Kidney (tissue), 14 donors: ENCODE results near the gene AK2. TPM values are rescaled to one million over a fixed set of nuclear protein-coding genes. Genes with fewer than 3 reads are reported as not detected.
"Not testable (repeated sequence)": the region's sequence is repeated elsewhere in the genome, so short reads cannot be mapped to it uniquely, and the experiment has no call there.

ENCODE experiments used
- DNase-seq, 5 donors: peaks; one replicate each; pipeline ENCODE4 v3.0.0-alpha.2; 2013 to 2020
- FAIRE-seq: peaks from 2 replicates; lab custom pipeline; 2012; peaks lifted over from hg19 to GRCh38; lab: Jason Lieb, UNC
- H3K27ac ChIP-seq, 2 donors: one replicate each; pipeline ENCODE4 v1.7.0; 2013; ENCODE audit warnings: low read depth in 2 of 2, low read length in 2 of 2, inconsistent platforms in 1 of 2
- H3K27me3 ChIP-seq: one replicate; pipeline ENCODE4 v1.7.1; 2013; ENCODE audit warnings: low read length, inconsistent platforms; ENCODE audit not compliant: control insufficient read depth, insufficient read depth
- H3K36me3 ChIP-seq, 3 donors: one replicate each; pipeline versions ENCODE4 v1.7.0 to v1.7.1; 2013; ENCODE audit warnings: low read length in 3 of 3, control low read depth in 1 of 3, inconsistent platforms in 1 of 3; ENCODE audit not compliant: insufficient read depth in 3 of 3, control insufficient read depth in 2 of 3
- H3K4me1 ChIP-seq, 3 donors: one replicate each; pipeline versions ENCODE4 v1.7.0 to v1.7.1; 2013; ENCODE audit warnings: low read length in 3 of 3, inconsistent platforms in 1 of 3, low read depth in 1 of 3; ENCODE audit not compliant: control insufficient read depth in 2 of 3, insufficient read depth in 2 of 3
- H3K4me3 ChIP-seq, 3 donors: one replicate each; pipeline versions ENCODE4 v1.7.0 to v1.8.1; 2013; ENCODE audit warnings: low read length in 3 of 3, control low read depth in 1 of 3, inconsistent platforms in 1 of 3
- H3K9ac ChIP-seq, 3 donors: one replicate each; pipeline versions ENCODE4 v1.7.0 to v1.7.1; 2013; ENCODE audit warnings: low read length in 3 of 3, control low read depth in 1 of 3, inconsistent platforms in 1 of 3
- H3K9me3 ChIP-seq, 3 donors: one replicate each; pipeline versions ENCODE4 v1.7.0 to v1.7.1; 2013; ENCODE audit warnings: low read length in 3 of 3, control low read depth in 1 of 3, inconsistent platforms in 1 of 3; ENCODE audit not compliant: control insufficient read depth in 2 of 3, insufficient read depth in 1 of 3
- intact Hi-C: fragments of 100-400 bp; cut with DNase I; formaldehyde crosslinking; loops from one replicate; pipeline ENCODE4 v1.11.1; 2022
- polyA plus RNA-seq: library from polyadenylated mRNA; stranded (reverse); fragments of 350-450 nt; fragmentation: Illumina TruSeq; extraction: RNeasy Lipid Tissue Mini Kit (QIAGEN cat#74804); gene quantifications from one replicate; pipeline ENCODE4 v1.2.3, GENCODE V29; 2014; ENCODE audit warnings: low read depth, low replicate concordance; ENCODE audit not compliant: insufficient read depth
- total RNA-seq: library from RNA; stranded (reverse); fragmentation: NEBNext Ultra II Directional; extraction: Animal tissue kit (Norgen Biotek cat#: 25700); gene quantifications from one replicate; pipeline ENCODE4 v1.2.1, GENCODE V29; 2021
- TF ChIP-seq, protein P1 (sequence below): IDR thresholded peaks from 3 replicates; pipeline ENCODE4 v1.5.1; 2012; ENCODE audit warnings: mild to moderate bottlenecking, moderate library complexity, borderline replicate concordance; ENCODE audit not compliant: insufficient read depth; ENCODE audit errors: extremely low read depth
- donor health status: control.
- donor health status: control.
- donor health status: control.
- donor health status: control.
- donor health status: control.
- donor health status: DM: yes; HTN: yes; CAD: no.
- donor health status: Normal renal cell carcinoma (clear cell type).

AK2 gene
- total and polyA plus RNA-seq, 2 donors from 2014 or later = 172 to 334 TPM

DNA sequence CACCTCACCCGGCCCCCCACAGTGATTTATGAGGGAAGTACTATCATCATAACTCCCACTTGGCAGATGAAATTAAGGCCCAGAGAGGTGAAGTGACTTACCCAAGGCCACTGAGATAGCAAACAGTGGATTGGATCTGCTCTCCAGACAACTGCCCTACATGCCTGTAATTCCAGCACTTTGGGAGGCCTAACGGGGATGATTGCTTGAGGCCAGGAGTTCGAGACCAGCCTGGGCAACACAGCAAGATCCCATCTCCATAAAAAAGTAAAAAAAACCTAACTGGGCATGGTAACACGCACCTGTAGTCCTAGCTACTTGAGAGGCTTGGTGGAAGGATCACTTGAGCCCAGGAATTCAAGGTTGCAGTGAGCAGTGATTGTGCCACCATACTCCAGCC is 57.8 kb downstream of the AK2 start:
- intact Hi-C loops = no loop called here
- Histone ChIP-seq H3K9me3 (no peaks in the 10 kb centered on the region), H3K27ac (no peak overlapping the region), H3K9ac (no peak overlapping the region), H3K36me3 (no peaks in the 10 kb centered on the region), H3K4me3 (no peak overlapping the region), H3K27me3 (no peaks in the 10 kb centered on the region), H3K4me1 (peaks cover 4 to 11% (median 8%) of the 10 kb centered on the region in 3 donors)
- DNase-seq = no peak
- no peak for FAIRE-seq
- TF ChIP-seq, protein P1, sequence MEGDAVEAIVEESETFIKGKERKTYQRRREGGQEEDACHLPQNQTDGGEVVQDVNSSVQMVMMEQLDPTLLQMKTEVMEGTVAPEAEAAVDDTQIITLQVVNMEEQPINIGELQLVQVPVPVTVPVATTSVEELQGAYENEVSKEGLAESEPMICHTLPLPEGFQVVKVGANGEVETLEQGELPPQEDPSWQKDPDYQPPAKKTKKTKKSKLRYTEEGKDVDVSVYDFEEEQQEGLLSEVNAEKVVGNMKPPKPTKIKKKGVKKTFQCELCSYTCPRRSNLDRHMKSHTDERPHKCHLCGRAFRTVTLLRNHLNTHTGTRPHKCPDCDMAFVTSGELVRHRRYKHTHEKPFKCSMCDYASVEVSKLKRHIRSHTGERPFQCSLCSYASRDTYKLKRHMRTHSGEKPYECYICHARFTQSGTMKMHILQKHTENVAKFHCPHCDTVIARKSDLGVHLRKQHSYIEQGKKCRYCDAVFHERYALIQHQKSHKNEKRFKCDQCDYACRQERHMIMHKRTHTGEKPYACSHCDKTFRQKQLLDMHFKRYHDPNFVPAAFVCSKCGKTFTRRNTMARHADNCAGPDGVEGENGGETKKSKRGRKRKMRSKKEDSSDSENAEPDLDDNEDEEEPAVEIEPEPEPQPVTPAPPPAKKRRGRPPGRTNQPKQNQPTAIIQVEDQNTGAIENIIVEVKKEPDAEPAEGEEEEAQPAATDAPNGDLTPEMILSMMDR = no peak

GRCh38 chr1:32977546-32978087 is 59.1 kb downstream of the AK2 start:
- H3K4me1 ChIP-seq = peaks cover 4 to 12% (median 10%) of the 10 kb centered on the region in 3 donors
- DNase-seq = peak in 2 of 5 donors; percentile 7 to 41
- H3K36me3 ChIP-seq = no peaks in the 10 kb centered on the region
- FAIRE-seq = no peak
- H3K27me3 ChIP-seq = no peaks in the 10 kb centered on the region
- intact Hi-C loops = no loop called here
- H3K4me3 ChIP-seq = no peak overlapping the region
- TF ChIP-seq, protein P1 = no peak
- H3K9ac ChIP-seq = no peak overlapping the region
- H3K9me3 ChIP-seq = no peaks in the 10 kb centered on the region
- H3K27ac ChIP-seq = no peak overlapping the region

GRCh38 chr1:32975055-32975454 is 61.6 kb downstream of the AK2 start:
- H3K4me1 ChIP-seq, DNase-seq, H3K36me3 ChIP-seq, H3K27me3 ChIP-seq, H3K9ac ChIP-seq, H3K27ac ChIP-seq, FAIRE-seq, intact Hi-C loops, H3K4me3 ChIP-seq, H3K9me3 ChIP-seq: not testable (repeated sequence)

GRCh38 chr1:32973458-32973857 is 63.2 kb downstream of the AK2 start:
- H3K27ac ChIP-seq, H3K27me3 ChIP-seq, H3K36me3 ChIP-seq, DNase-seq, H3K4me1 ChIP-seq, H3K4me3 ChIP-seq, intact Hi-C loops, FAIRE-seq, H3K9me3 ChIP-seq, H3K9ac ChIP-seq: not testable (repeated sequence)
